Spinal cord (tissue), 10 donors: ENCODE data around the gene TNFAIP6. TPM values are rescaled to one million over a fixed set of nuclear protein-coding genes. Genes with fewer than 3 reads are reported as not detected.

Experiments used
- DNase-seq, 6 donors: peaks; one replicate each; pipeline versions ENCODE4 v3.0.0 to v3.0.0-alpha.2; 2013 to 2015; ENCODE audit warnings: low spot score in 6 of 6, low read depth in 4 of 6
- H3K27ac ChIP-seq: one replicate; pipeline ENCODE4 v1.5.1; 2013; ENCODE audit warnings: low read depth, low read length, control low read depth
- H3K27me3 ChIP-seq: one replicate; pipeline ENCODE4 v1.6.1; 2013; ENCODE audit warnings: low read length; ENCODE audit not compliant: control insufficient read depth, insufficient read depth
- H3K36me3 ChIP-seq: one replicate; pipeline ENCODE4 v1.6.1; 2013; ENCODE audit warnings: low read length; ENCODE audit not compliant: control insufficient read depth, insufficient read depth
- H3K4me1 ChIP-seq: one replicate; pipeline ENCODE4 v1.6.1; 2013; ENCODE audit warnings: low read length; ENCODE audit not compliant: control insufficient read depth, insufficient read depth
- H3K4me3 ChIP-seq: one replicate; pipeline ENCODE4 v1.5.1; 2013; ENCODE audit warnings: low read depth, low read length, control low read depth
- H3K9me3 ChIP-seq: one replicate; pipeline ENCODE4 v1.6.1; 2013; ENCODE audit warnings: low read length; ENCODE audit not compliant: control insufficient read depth, insufficient read depth
- WGBS: methylation state at CpG from one replicate; pipeline ENCODE4 v1.1.5; 2013; ENCODE audit warnings: missing lambda C conversion rate; ENCODE audit not compliant: insufficient coverage; 5-methylcytosine and 5-hydroxymethylcytosine counted together
- polyA plus RNA-seq, 2 donors: library from polyadenylated mRNA; unstranded; fragments of 120-200 nt; gene quantifications; one replicate each; pipeline ENCODE4 v1.2.1, GENCODE V29; 2013; ENCODE audit not compliant: insufficient read length in 2 of 2
- total RNA-seq, 2 donors: library from RNA; depleted of rRNA in 1 of 2; stranded (reverse); fragments of 120-200 nt in 1 of 2; fragments of >200 nt in 1 of 2; gene quantifications; one replicate each; pipeline versions ENCODE4 v1.2.3 to v1.2.4, GENCODE V29; 2013 to 2014
- donor health status: healthy.

Gene TNFAIP6
- total and polyA plus RNA-seq, 4 donors, result 0.60 to 15.9 (median 2.2) TPM

GRCh38 chr2:151354807-151355206 lies 2.6 kb upstream of the TNFAIP6 start:
- Histone ChIP-seq H3K9me3 (no peaks in the 10 kb centered on the region), H3K27me3 (no peaks in the 10 kb centered on the region), H3K4me3 (no peak overlapping the region), H3K36me3 (no peaks in the 10 kb centered on the region), H3K4me1 (no peaks in the 10 kb centered on the region), H3K27ac (no peak overlapping the region)
- 100% methylated on average over 5 of the region's 8 CpGs for WGBS
- no peak for DNase-seq

GRCh38 chr2:151358166-151358970 lies 976 bp downstream of the TNFAIP6 start:
- H3K4me1 ChIP-seq, result no peaks in the 10 kb centered on the region
- no peaks in the 10 kb centered on the region for H3K36me3 ChIP-seq
- H3K27me3 ChIP-seq, result no peaks in the 10 kb centered on the region
- H3K9me3 ChIP-seq, result no peaks in the 10 kb centered on the region
- no CpG with 5 or more reads among the region's 4 CpGs for WGBS
- DNase-seq, result no peak
- peak overlapping the region; percentile 71 for H3K27ac ChIP-seq
- H3K4me3 ChIP-seq, result peak overlapping the region; percentile 9

- WGBS, result 93% methylated on average over 2 of the region's 4 CpGs
- no peak overlapping the region for H3K4me3 ChIP-seq
- H3K9me3 ChIP-seq, result no peaks in the 10 kb centered on the region
- no peaks in the 10 kb centered on the region for H3K27me3 ChIP-seq
- no peak for DNase-seq
- H3K36me3 ChIP-seq, result no peaks in the 10 kb centered on the region
- H3K4me1 ChIP-seq, result no peaks in the 10 kb centered on the region
- H3K27ac ChIP-seq, result no peak overlapping the region
These were observed 2.5 kb downstream of the TNFAIP6 start for GRCh38 chr2:151359768-151360461.

- WGBS, result 53% methylated on average over 2 of the region's 3 CpGs
- Histone ChIP-seq H3K4me1 (no peaks in the 10 kb centered on the region), H3K27me3 (no peaks in the 10 kb centered on the region), H3K9me3 (no peaks in the 10 kb centered on the region), H3K4me3 (no peak overlapping the region), H3K36me3 (no peaks in the 10 kb centered on the region), H3K27ac (no peak overlapping the region)
- no peak for DNase-seq
These were observed 4.4 kb downstream of the TNFAIP6 start for GRCh38 chr2:151361674-151362370.

GRCh38 chr2:151363709-151364108 lies 6.3 kb downstream of the TNFAIP6 start:
- Histone ChIP-seq H3K27me3 (no peaks in the 10 kb centered on the region), H3K4me1 (no peaks in the 10 kb centered on the region), H3K36me3 (no peaks in the 10 kb centered on the region), H3K27ac (no peak overlapping the region), H3K9me3 (no peaks in the 10 kb centered on the region), H3K4me3 (no peak overlapping the region)
- DNase-seq, result no peak
- 73% methylated on average over 8 of the region's 8 CpGs for WGBS

GRCh38 chr2:151367571-151367970 lies 10.2 kb downstream of the TNFAIP6 start:
- Histone ChIP-seq H3K4me3 (no peak overlapping the region), H3K4me1 (no peaks in the 10 kb centered on the region), H3K36me3 (no peaks in the 10 kb centered on the region), H3K27ac (no peak overlapping the region), H3K27me3 (no peaks in the 10 kb centered on the region), H3K9me3 (no peaks in the 10 kb centered on the region)
- no CpG with 5 or more reads among the region's 2 CpGs for WGBS
- DNase-seq, result no peak

GRCh38 chr2:151374436-151374835 lies 17.0 kb downstream of the TNFAIP6 start:
- Histone ChIP-seq H3K27ac (no peak overlapping the region), H3K4me3 (no peak overlapping the region), H3K9me3 (no peaks in the 10 kb centered on the region), H3K4me1 (no peaks in the 10 kb centered on the region), H3K36me3 (no peaks in the 10 kb centered on the region), H3K27me3 (no peaks in the 10 kb centered on the region)
- no peak for DNase-seq
- WGBS, result 50% methylated on average over 1 of the region's 3 CpGs

GRCh38 chr2:151379169-151379568 lies 21.8 kb downstream of the TNFAIP6 start:
- Histone ChIP-seq H3K9me3 (no peaks in the 10 kb centered on the region), H3K27ac (no peak overlapping the region), H3K4me3 (no peak overlapping the region), H3K4me1 (no peaks in the 10 kb centered on the region), H3K36me3 (no peaks in the 10 kb centered on the region), H3K27me3 (no peaks in the 10 kb centered on the region)
- no CpG with 5 or more reads among the region's 4 CpGs for WGBS
- no peak for DNase-seq

- no peak for DNase-seq
- WGBS, result 100% methylated on average over 2 of the region's 6 CpGs
- H3K9me3 ChIP-seq, result no peaks in the 10 kb centered on the region
- H3K4me3 ChIP-seq, result no peak overlapping the region
- H3K36me3 ChIP-seq, result no peaks in the 10 kb centered on the region
- no peak overlapping the region for H3K27ac ChIP-seq
- H3K4me1 ChIP-seq, result no peaks in the 10 kb centered on the region
- no peaks in the 10 kb centered on the region for H3K27me3 ChIP-seq
These were observed 23.3 kb downstream of the TNFAIP6 start for GRCh38 chr2:151380580-151381235.
